ENCODE data around the gene KIFC3.
A peak's percentile ranks its signal among the peaks of the same experiment; 100 is the strongest.

The KIFC3 gene

DNA sequence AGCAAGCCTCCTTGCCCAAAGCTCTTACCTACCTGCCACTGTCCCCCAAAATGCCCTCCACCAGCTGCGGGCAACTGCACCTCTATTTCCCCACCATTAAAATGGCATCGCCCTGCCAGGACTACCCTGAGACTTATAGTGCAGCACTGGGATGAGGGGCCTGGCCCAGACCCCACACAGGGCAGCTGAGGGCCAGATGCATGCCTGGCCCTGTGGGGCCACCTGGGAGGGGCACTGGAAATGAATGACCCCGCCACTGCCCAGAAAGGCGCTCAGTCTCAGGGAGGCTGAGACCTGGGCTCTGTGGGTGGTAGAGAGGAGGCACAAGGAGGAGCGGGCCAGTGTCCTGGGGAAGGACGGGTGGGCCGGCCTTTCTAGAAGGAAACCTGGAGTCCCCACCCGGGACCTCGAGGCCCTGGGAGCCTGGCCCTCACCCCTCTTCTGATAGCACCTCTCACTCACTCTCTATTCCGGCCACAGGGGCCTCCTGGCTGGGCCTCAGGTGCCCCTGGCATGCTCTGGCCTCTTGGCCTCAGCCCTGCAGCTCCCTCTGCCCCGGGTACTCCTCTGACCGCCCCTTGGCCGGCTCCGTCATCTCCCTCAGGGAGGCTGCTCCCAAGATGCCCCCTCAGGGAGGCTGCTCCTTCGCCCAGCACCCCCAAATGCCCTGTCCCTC is 39.8 kb downstream of the KIFC3 start:
- no peak for DNase-seq

DNA sequence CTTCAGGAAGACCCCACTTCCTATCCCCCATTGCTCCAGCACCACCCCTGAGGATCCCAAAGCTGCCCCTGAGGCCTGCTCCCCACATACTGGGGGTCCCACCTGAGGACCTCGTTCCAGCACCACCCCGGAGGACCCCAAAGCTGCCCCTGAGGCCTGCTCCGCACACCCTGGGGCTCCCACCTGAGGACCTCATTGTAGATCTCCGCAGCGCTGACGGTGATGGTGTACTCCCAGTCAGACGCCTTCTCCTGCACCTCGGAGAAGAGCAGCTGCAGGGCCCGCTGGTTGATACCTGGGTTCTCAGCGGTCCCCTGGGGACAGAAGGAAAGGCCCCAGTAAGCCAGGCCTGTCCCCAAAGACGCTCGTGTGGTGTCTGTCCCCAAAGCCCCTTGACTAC is 40.3 kb downstream of the KIFC3 start:
- DNase-seq: no peak

DNA sequence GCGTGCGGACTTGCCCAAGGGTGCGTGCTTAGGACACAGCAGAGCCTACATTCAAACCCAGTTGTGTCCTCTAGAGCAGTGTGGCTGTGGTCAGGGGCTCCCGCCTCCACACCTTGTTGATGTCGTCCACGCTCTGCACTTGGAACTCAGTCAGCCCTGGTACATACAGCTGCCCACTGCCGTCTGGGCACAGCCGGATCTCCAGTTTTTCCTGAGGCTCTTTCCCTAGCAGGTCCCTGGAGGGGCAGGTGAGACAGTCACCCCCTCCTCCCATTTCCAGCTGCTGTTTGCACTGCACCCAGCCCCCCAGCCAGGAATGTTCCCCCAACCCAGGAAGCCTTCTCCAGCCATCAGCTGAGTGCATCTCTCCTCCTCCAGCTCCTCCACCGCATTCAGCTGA is 41.0 kb downstream of the KIFC3 start:
- DNase-seq: no peak

DNA sequence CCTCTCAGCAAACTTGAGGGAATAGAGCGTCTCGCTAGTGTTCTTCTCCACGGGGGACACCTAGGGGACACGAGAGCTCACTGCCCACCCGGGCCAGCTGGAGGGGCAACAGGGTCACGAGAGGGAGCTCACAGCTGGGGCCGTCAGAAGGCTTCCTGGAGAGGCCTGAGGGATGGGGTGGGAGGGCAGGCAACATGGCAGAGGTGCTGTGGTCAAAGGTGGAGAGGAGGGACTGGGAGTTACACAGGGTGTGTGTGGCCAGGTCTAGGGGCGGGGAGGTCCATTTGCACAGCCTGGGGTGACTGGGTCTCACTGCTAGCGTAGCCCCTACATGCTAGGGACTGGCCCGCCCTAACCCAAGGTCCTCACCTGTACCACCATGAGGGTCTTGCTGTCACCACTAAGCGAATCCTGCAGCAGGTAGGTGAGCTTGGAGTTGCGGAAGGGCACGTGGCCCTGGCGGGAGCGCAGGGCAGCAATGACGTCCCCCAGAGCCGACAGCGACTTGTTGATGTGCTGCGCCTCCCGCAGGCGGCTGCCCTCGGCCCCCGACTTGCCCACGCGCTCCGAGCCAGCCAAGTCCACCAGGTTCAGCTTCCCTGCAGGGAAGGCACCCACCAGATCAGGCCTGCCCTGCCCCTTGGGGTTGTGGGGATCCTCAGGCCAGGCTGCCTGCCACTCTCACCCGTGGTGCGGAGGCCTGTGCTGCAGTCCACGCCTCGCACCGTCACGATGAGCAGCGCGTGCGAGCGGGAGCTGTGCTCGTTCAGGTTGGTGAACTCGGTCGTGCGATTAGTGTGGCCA is 41.7 kb downstream of the KIFC3 start:
- no peak for DNase-seq

DNA sequence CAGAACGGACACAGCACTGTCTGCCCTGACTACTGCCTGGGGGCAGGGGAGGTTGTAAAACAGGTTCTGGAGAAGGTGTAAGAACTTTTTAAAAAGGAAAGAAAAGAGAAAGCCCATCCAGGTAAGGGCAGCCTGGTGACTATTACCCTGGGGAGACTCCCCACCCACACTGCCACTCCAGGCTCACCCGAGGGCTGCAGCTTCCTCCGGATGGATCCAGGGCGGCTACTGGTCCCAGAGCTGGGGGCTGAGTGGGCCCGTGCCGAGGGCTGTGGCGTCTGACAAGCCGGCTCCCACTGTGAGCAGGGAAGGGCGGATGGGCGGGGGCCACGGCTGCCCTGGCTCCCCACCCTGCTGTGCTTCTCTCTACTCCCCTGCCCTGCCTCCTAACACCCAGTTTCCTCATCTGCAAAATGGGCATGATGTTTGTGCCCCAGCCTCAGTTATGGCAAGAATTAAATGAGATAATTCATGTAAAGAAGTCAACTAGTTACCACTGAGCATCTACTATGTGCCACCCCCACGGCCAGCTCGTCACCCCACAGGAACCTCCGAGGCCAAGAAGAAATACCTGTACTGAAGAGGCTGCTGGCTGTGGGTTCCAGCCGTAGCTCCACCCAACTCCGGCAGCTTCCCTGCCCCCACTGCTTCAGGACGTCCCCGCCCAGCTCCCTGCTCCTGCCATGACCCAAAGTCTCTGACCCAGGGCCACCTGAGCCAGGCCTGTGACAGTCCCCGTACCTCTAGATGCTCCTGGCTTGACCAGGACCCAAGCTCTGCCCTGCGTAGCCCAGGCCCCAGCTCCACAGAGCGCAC is 42.5 kb downstream of the KIFC3 start:
- no peak for DNase-seq

DNA sequence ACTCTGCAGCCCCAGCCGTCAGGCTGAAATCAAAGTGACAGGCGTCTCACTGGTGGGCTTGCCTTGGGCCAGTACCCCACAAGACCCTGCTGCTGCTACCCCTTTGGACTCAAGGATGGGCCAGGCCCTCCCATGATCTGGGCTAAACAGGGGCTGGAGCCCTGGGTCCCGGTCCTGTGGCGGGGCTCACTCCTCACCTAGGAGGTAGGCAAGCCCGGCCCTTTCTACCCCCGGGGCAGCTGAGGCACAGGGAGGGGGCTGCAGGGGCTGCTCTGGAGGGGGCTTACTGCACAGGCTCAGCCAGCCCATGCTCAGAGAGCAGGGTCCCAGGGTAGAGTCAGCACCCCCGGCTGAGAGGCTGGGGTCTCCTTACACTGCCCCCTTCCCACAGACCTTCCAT is 43.2 kb downstream of the KIFC3 start:
- no peak for DNase-seq

DNA sequence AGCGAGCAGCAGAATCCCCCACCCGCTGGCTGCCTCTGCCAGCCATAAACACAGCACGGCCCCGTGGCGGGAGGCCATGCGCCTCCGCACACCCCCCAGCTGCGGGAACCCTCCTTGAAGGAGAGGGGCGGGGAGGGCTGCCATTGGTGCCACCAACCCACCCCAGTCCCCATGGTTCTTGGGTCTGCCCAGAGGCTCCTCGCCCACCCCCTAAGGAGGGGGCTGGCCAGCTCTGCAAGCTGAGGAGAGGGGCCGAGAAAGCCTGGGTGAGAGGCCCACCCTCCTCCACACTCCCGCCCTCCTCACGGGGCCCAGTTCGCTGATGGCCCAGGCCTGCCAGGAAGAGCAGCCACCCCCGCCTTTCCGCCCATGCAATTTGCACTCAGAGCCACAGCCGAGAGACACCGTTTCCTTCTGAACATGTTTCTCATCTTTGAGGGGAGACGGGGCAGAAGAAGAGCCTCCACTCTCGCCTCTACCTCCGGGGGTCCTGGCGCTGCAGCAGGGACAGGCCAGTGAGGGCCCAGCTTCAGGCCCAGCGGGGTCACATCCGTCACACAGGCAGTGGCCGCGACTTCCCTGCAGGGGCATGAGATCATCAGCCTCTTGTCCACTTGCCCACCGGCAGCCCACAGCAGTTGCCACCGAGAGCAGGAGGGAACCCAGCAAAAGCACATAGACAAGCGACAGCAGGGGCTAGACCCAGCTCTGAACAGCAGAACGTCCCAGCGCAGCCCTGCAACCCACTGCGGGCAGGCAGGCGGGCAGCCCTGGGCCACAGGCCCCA is 43.8 kb downstream of the KIFC3 start:
- DNase-seq: no peak

DNA sequence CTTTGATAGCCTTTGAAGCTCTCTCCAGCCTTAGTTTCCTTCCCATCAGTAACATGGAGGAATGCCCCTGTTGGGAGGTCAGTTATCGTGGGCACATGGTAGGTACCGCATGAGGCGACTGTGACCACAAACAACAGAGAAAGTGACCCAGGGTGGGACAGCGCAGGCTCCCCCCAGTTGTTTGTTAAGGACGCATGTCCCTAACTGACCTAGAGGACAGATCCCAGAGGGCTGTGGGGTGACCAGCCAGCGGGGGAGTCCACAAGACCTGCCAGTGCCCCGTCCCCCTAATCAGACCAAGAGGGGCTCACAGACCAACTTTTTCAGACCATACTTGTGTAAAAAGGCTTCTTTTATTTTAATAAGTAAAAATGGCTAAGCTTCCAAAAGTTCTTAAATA is 44.4 kb downstream of the KIFC3 start:
- no peak for DNase-seq

DNA sequence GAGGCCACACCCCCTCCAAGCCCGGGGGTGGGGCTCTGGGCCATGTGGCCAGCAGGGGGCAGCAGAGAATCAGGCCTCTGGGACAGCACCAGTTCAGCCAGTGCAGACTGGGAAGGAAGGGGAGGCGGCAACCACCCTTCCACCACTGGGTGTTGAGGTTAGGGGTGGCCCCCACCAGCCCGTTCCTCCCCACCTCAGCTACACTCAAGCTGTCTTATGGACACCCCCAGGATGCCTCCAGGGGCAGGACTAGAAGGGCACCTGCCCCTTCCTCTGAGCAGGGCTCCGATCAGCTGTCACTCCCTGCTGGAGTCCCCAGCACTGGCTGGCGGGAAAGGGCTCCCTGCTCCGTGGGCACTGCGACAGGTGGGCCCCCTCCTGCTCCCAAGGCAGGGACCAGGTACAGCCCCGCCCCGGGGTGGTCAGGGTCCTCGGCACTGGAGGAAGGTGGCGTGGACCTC is 44.9 kb downstream of the KIFC3 start:
- peak; percentile 65 for DNase-seq

DNA sequence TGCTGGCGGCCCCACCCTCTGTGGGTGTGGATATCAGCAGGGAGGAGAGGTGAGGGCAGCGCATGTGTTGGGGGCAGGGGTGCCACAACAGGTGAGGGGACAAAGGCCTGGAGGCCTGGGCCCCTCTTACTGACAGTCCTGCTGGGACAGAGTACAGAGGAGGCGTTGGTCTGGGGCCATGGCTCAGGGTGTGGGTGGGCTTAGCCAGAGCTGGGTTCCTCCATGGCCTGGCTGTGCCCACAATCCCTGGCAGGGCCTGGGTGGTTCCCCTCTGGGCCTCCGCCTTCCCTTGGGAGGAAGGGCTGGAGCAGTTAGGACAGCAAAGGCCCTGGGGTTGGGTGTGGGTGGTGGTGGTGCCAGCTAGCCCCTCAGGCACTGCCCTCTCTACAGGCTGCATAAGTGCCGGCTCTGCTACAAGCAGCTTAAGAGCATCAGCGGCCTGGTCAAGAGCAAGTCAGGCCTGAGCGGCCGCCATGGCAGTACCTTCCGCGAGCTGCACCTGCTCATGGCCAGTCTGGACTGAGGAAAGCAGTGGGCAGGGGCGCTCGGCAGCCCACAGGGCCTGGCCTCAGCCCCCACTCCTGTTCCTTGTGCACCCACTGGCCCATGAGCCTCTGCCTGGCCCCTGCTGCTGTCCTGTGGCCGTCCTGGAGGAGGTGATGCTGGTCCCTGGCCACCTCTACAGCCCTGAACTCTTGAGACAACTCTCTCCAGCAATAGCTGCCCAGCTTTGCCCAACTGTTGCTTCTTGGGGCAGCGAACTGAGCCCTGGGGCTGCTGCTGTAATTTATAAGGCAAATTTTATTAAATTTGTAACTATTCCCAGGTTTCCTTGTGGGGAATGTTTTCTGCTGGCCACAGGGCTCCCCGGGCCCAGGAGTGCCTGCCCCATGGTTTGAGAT is 45.6 kb downstream of the KIFC3 start:
- no peak for DNase-seq

DNA sequence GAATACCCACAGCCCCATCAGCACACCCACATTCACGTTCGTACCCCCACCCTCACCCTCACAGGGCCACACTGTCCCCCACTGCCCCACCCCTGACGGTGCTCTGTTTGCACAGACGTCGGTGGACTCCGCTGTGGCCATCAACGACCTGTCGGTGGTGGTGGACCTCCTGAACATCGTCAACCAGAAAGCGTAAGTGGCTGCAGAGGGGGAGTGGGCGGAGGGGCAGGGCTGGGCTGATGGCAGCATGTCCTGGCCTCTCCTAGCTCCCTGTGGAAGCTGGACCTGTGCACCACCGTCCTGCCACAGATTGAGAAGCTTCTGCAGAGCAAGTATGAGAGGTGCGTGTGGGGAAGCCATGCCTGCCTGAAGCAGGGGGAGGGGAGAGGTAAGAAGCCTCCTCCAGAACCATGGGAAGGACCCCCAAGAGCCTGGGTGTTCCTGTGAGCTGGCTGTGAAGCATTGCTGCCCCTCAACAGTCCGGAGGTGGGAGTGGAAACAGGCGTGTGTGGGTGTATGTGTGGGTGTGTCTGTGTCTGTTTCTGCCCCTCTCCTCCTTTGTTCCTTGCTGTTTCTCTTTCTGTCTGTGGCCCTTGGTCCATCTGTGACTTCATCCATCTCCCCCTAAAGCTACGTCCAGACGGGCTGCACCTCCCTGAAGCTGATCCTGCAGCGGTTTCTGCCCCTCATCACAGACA is 46.4 kb downstream of the KIFC3 start:
- no peak for DNase-seq

DNA sequence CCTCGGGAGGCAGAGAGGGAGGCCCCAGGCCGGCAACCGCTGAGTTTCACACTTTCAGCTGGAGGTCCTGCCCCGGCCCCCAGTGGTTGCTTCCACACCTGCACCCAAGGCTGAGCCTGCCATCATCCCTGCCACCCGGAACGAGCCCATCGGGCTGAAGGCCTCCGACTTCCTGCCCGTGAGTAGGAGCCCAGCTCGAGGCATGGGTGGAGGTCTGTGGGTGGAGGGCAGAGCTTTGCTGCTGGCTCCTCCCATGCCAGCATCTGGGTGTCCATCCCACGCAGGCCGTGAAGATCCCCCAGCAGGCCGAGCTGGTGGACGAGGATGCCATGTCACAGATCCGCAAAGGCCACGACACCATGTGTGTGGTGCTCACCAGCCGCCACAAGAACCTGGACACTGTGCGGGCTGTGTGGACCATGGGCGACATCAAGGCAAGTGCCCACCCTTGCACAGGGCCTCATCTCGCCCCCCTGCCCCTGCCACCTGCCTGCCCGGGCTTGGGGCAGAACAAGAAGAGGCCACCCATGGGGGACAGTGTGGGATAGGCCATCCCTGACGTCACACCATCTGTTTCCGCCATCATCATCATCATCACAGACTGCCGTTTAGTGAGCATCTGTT is 47.1 kb downstream of the KIFC3 start:
- no peak for DNase-seq

DNA sequence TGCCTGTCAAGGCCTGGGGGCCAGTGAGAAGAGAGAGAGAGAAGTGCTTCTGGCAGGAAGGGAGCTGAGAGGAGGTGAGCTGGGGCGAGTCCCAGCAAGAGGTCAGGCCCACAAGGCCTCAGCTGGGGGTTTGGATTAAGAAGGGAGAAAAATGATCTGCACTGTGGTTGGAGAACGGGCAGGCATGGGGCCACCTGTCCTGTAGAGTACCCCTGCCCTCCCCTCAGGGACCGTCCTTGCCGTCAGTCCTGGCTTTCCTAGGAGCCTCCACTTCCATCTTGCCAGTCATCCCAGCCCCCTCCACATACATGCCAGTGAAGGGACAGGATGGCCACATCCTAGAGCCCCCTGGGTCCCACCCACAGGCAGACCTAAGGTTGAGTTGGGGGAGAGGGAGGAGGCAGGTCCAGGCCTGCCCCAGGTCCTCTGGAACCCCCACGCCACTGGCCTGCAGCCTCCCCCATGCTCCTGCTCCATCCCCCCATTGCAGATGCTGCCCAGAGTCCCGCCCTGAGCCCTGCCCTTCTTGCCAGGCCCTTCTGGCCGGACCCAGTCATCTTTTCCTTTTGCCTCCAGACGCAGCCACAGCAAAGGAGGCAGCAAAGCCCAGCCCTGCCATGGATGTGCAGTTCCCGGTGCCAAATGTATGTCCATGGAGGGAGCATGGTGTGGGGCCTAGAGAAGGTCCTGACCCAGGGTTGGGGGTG is 47.8 kb downstream of the KIFC3 start:
- DNase-seq: no peak

DNA sequence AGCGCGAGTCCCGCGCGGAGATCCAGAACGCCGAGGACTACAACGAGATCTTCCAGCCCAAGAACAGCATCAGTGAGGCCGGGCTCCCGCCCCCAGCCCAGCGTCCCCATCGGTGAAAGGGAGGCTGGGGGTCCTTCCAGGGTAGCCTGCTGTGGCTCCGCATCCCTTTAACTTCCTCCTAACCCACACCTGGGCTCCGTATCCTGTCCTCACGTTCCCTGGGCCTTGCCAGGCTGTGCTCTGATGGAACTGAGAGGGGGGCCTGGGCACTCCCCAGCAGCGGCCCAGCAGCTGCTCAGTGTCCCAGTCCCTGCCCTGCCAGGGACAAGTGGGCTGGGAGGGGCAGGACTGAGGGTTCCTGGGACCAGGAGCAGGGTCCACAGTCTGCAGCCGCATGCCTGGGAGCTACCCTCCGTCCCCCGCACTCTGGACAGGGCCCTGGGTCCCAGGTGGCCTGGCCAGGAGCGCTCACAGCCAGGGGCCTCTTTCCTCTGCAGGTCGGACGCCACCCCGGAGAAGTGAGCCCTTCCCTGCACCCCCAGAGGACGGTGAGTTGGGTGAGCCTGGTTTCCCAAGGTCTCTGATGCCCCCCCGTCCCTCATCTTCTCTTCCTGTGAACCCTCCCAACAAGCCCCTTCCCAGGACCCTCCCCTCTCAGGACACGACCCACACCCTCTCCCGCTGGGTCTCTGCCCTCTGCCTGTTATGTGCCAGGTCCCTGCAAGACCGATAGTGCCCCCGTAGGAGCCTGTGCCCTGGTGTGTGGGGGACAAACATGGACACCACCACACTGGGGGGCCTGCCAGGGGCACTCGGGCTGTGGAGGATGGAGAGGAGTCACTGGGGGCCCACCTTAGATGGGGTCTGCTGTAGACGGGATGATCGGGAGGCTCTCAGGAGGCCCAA is 48.6 kb downstream of the KIFC3 start:
- DNase-seq: no peak

DNA sequence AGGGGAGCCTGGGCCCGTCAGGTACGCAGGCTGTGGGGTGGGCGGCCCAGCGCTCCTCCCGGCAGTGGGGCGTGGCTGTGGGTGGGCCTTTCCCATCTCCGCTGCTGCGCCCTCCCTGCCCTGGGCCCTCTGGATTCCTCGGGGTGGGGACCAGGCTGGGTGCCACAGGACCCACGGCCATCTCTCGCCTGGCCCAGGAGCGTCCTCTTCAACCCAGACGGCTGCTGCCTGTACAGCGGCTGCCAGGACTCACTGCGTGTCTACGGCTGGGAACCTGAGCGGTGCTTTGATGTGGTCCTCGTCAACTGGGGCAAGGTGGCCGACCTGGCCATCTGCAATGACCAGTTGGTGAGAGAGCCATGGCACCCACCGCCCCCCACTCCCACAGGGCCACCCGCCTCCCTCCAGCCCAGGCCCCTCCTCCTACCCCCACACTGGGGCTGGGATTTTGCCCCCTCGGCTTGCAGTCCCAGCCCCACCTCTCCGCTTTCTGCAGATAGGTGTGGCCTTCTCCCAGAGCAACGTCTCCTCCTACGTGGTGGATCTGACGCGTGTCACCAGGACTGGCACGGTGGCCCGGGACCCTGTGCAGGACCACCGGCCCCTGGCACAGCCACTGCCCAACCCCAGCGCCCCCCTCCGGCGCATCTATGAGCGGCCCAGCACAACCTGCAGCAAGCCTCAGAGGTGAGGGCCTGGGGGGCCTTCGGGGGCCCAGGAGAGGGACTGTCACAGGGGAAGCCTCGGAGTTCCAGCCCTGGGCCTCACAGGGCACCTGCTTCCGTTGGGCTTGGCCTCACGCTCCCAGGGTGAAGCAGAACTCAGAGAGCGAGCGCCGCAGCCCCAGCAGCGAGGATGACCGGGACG is 49.5 kb downstream of the KIFC3 start:
- DNase-seq: no peak

DNA sequence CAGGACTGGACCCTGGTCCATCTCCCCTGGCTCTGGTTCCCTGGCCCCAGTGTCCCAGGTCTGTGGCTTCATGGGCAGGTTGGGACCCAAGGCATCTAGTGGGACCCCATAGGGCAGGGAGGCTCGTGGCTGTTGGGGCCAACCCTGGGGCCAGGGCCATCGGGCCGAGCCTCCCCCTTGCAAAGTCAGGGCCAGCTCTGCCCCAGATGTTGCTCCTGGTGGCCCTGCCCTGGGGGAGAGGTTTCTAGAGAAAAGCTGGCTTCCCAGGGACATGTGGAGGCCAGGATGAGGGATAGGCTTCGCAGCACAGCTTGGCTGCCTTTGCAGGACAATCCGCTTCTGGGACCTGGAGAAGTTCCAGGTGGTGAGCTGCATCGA is 50.1 kb downstream of the KIFC3 start:
- no peak for DNase-seq

DNA sequence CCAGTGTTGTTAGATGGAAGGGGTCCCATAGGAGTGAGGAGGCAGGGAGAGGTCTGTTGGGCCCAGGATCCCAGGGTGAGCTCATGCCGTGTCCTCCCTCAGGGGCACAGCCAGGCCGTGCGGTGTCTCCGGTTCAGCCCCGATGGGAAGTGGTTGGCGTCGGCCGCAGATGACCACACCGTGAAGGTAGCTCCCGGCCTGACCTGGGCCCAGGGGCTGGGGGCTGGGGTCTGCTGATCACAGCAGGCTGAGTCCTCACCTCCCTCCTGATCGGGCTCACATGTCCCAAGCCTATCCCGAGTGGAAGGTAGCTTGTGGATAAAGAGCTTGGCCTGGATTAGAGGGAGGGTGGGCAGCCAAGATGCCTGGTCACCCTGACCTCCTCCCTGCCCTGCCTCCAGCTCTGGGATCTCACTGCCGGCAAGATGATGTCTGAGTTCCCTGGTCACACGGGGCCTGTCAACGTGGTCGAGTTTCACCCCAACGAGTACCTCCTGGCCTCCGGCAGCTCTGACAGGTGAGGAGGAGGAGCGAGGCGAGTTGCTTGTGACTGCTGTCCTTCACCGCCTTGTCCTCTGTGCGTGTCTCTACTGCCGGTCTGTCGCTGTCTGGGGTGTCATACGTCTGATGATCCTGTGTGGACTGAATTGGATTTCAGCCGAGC is 50.6 kb downstream of the KIFC3 start:
- DNase-seq: no peak
